HUDEP-2 (cell line): ENCODE measurements around the gene SNX17.
"Not testable (repeated sequence)": the region's sequence is repeated elsewhere in the genome, so short reads cannot be mapped to it uniquely, and the experiment has no call there.

Experiments used
- DNase-seq, 76 experiments: peaks; one replicate each; lab custom pipeline; 2025; ENCODE audit not compliant: unreplicated experiment in 76 of 76; lab: John Stamatoyannopoulos, UW

Gene SNX17

GRCh38 chr2:27370026-27370815 is at the start of gene SNX17, which contains the start of gene EIF2B4:
TSS of gene SNX17 (plus strand) at chr2:27370616. CDS start at chr2:27370744, 128 bp downstream.
TSS of gene EIF2B4 (minus strand) at chr2:27370338. CDS start at chr2:27370314, 24 bp downstream.
- peak in 75 of 76 experiments; percentile 47 to 99 (median 97) for DNase-seq

DNA sequence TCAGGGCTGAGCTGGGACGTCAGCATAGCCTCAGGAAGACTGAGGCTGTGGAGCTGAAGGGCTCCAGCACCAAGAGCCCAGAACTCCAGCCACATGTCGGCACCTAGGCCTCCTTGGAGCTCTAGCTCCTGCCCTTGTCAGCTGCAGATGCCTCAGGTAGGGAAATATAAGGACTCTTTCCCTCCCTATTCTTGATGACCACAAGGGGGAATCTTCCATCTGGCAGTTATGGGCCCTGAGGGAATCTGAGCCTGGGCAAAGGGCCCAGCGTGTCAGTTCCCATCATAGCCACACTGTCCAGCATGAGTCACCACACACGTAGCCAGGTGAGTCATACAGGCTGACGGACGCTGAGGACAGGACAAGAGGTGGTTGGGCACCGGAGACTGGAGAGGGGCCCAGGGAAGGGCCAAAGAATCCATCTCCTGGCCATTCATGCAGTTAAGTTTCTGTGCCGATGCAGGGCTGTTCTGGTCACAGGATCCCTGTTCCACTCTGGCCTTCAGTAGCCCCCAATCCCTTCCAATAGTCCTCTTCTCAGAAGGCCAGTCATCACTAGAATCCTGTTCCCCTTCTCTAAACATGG is 49.4 kb upstream of the SNX17 start:
- peak in 54 of 76 experiments; percentile 5 to 77 (median 36) for DNase-seq

DNA sequence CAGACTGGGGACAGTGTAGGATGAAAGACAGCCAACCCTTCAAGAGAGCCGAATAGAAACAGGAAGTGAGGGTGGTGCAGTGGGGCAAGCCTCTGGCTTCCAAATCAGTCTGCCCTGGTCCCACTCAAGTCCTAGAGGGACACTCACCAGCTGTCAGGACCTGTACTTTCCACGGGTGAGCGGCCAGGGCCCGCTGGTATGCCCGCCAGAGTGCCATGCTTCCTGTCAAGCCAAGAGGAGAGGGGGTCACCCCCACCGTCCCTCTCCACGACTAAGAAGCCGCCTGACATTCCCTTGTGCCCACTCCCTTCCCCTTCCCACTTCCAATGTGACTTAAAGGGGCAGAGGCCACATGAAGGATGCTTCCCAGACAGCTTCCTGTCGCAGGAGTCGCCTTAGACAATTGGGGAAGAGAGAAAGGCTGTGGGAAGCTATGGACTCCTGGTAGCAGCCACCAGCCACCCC is 48.1 kb upstream of the SNX17 start:
- DNase-seq, result peak in 1 of 76 experiments; percentile 12

DNA sequence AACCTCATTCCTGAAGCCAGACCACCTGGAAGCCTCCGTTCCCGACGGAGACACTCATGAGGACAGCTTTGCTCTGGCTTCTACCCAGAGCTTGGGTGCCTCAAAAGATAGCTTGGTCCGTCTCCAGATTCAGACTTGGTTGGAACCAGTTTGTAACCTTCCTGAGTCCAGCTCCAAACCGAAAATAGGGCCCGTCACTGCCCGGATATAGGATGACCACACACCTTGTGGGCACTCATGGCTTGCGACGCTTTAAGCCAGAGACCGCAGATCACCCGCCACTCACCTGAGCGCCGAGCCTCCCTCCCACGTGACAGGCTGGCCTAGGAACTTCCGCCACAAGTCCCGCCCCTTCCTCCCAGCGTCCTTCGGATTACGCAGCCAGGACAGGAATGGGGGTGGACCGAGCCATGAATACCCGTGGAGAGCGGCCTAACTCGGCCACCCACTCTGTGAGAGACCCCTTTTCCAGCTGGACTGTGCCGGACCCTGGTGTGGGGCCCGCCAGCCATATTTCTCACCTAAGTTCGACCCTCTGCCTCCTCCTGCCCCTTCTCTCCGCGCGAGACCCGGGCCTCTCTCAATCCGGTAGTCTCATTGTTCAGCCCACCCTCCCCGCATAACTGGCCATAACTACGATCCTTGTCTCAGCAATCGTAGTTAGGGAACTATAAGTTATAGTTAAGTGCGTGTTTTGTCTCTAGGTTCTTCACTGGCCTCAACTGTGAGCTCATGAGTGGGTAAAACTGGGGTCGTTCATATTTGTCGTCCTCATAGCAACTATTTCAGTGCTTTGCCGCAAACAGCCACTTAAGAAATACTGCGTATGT is 47.4 kb upstream of the SNX17 start, which contains the start of gene MPV17:
MPV17 (minus strand) TSS at position 332 of the 830 bp plus-strand sequence. CDS start 580 bp downstream, outside the sequence.
- peak in 74 of 76 experiments; percentile 26 to 93 (median 79) for DNase-seq

DNA sequence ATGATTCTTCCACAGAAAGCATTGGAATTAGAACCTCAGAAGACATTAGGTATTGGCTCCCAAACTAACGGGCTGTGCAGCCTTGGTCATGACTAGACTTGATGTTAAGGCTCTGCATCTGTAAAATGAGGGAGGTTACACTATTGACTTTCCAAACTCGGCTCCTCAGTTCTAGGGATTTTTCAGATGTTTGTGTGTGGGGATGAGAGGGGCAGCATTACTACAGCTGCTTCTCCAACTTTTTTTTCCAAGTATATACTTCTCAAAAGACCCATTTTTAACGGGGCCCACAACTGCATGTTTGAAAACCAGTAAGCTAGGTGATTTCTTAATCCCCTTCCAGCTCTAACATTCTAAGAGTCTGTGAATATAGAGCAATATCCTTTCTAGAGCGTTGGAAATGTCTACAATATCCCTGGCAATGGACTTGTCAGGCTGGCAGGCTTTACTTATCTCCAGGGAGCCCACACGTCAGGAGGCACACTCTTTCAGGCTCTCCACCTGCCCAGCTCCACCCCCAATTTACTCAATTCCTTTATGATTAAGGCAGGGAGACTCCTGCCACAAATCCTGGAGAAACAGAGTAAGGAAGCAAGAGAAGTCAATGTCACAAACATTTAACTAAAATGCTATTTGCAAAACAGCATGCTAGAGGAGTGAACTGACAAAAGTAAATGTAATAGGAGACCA is 46.7 kb upstream of the SNX17 start:
- DNase-seq, result peak in 2 of 76 experiments; percentile 11 to 21

DNA sequence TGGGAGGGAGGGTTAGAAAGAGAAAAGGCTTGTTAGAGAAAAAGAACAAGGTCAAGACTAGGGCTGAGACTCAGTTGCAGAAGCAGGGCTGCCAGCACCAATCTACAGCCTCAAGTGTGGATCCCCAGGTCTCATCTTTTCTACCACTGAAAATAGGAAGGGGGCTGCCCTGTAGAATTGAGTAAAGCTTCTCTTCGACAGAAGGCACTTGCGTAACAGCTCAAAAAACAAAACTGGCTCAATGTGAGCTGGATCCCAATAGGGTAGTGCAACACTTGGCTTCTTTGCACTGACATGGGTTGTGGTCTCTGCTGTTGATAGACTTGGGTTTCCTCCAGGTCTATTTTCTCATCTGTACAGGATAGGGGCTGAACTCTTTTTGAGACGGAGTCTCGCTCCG is 45.7 kb upstream of the SNX17 start:
- no peak for DNase-seq

DNA sequence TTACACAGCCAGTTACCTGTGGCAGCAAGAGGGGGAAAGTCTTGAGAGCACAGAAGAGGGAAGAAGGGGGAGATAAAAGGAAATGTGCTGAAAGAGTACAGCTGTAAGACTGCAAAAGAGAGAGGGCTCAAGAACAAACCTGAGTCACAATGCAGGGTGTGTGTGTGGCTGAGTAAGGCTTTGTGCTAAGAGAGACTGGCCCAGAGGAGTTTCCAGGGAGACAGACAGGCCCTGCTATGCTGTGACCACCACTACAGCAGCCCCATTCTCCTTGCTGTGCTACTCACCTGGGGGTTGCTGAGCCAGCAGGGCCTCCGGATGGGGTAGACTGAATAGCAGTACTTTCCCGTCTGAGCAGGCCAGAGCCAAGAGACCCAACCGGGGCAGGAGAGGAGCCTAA is 35.1 kb upstream of the SNX17 start:
- no peak for DNase-seq

GRCh38 chr2:27336173-27336572 is 34.2 kb upstream of the SNX17 start:
- DNase-seq, result no peak

GRCh38 chr2:27347641-27348040 is 22.8 kb upstream of the SNX17 start:
- DNase-seq, result no peak

- peak in 2 of 76 experiments; percentile 7 to 9 for DNase-seq
Measured at GRCh38 chr2:27350106-27350693, 20.2 kb upstream of the SNX17 start.

DNA sequence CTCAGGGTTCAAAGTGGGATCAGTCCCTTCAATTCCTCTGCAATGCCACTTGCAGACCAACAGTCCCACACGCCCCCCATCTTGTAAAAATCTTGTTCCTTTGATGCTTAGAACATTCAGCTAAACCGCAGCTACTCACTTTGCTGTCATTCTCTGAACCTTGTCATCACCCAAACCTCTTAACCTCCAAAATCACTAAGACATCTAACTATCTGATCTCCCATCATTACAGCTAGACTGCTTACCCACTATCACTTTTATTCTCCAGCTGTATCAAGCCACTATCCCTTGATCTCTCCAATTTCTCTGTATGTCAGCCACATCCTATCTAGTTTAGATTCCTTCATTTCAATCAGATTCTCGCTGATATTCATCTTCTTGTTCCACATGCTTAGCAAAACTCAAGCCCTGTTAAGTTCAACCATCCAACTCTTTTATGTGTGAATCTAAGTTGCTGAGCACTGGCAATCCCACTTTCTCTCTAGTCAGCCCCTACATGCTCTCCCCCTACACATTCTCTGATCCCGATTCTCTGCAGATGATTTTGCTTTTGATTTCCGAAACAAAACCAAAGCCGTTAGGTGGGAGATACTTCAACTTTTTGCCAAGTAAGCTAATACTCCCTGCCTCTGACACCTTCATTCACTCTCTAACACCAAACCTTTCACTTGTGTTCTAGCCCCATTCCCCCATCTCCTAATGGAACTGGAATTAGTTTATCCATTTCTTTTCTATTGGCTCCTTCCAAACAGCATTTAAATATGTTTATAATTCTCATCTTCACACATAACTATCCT is 18.4 kb upstream of the SNX17 start:
- DNase-seq, result no peak

GRCh38 chr2:27353386-27353761 is 17.0 kb upstream of the SNX17 start:
- not testable (repeated sequence) for DNase-seq

GRCh38 chr2:27353762-27354596 is 16.4 kb upstream of the SNX17 start:
- DNase-seq, result peak in 57 of 76 experiments; percentile 3 to 78 (median 44)

DNA sequence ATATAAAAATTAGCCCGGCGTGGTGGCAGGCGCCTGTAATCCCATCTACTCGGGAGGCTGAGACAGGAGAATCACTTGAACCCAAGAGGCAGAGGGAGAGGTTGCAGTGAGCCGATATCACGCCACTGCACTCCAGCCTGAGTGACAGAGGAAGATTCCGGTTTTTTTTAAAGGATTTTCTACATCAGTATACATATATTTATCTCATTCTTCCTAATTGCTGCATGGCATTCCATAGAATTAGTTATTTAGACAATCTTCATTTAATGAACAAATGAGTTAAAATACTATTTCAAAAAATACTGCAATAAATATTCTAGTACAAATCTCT is 15.9 kb upstream of the SNX17 start:
- DNase-seq, result no peak

DNA sequence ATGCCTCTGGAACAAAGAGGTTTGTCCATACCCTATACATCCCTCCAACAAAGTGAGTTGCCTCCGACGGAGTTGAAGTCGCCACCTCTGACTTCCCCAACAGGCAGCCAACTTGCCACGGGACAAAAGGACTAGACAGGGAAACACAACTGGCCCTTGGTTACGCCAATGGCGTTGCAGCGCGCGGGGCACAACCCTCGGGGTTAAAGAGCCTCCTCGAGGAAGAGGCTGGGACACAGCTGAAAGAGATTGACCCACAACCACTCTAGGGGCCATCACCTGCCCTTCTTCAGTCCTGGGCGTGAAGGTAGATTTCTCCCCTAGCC is 14.4 kb upstream of the SNX17 start:
- peak in 70 of 76 experiments; percentile 22 to 85 (median 66) for DNase-seq

DNA sequence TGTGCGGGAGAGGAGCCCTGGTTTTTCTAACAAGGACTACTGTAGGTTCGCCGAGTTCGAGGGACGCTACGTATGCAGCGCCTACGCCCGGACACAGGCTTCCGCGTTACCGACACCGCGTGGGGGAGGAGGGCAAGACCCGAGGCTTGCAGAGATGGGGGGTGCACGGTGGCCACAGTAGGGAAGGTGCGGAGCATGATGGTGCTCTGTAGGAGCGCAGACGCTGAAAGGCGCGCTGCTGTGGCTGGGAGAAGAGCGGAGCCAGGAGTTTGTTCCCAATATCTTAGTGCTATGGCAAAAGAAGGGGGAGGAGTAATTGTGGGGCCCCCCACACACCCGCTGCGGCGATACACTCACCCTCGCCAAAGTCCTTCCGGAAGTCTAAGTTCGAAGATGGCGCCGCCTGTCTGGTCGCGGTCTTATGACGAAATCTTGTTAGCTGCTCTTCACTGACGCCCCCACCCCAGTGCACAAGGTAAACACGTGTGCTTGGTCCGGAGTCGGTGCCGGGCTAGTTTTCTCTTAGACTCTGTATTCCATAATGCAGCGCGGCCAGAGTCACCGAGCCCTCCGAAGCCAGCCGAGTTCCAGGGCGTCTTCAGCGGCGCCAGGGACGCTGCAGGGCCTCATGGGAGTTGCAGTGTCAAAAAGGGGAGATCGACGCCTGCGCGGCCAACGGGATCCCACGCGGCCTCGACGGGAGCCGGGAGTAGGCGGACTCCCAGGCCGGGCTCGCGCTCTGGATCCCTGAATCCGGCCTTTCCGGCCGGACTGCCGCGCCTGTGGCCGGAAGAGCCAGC is 13.8 kb upstream of the SNX17 start, which contains the start of gene GTF3C2:
GTF3C2 (minus strand) TSS at position 383 of the 800 bp plus-strand sequence. CDS start 13,210 bp downstream, outside the sequence.
- peak; percentile 17 to 98 (median 89) for DNase-seq

- no peak for DNase-seq
Measured at GRCh38 chr2:27362678-27363420, 7.6 kb upstream of the SNX17 start.
